ENCODE data around the gene OLIG2.

DNA sequence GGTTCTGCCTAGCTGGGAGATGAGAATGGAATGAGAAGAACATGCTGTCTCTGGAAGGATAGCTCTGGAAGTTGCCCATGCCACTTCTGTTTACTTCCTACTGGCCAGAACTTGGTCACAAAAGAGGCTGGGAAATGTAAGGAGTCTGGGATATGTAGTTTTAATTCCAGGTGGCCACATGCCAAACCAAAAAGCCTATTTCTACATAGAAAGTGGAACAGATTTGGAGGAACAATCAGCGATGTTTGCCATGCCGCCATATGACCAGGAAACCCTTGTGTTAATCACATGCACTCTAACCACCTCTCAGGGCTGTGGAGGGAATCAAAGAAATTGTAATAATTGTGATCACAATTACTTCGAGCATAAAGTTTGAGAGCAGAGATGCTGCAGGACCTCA is 10.0 kb upstream of the OLIG2 start:
- TF ChIP-seq, protein P1, sequence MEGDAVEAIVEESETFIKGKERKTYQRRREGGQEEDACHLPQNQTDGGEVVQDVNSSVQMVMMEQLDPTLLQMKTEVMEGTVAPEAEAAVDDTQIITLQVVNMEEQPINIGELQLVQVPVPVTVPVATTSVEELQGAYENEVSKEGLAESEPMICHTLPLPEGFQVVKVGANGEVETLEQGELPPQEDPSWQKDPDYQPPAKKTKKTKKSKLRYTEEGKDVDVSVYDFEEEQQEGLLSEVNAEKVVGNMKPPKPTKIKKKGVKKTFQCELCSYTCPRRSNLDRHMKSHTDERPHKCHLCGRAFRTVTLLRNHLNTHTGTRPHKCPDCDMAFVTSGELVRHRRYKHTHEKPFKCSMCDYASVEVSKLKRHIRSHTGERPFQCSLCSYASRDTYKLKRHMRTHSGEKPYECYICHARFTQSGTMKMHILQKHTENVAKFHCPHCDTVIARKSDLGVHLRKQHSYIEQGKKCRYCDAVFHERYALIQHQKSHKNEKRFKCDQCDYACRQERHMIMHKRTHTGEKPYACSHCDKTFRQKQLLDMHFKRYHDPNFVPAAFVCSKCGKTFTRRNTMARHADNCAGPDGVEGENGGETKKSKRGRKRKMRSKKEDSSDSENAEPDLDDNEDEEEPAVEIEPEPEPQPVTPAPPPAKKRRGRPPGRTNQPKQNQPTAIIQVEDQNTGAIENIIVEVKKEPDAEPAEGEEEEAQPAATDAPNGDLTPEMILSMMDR (IDR thresholded peaks at IDR 0.05; ENCODE audit: insufficient read depth, low read depth, low read length) = no peak
- TF ChIP-seq EZH2 (IDR thresholded peaks at IDR 0.05; ENCODE audit: insufficient read depth, low read length) = no peak
